22Rv1 (cell line): ENCODE results near the gene DAGLA.

Experiments
- CTCF ChIP-seq: fragments of 450-650 bp; IDR thresholded peaks from 2 replicates; pipeline ENCODE4 v1.5.1; 2017; ENCODE audit warnings: mild to moderate bottlenecking
- ZFX ChIP-seq: fragments of 450-650 bp; IDR thresholded peaks from 2 replicates; pipeline ENCODE4 v1.6.1; 2017; ENCODE audit warnings: antibody characterized with exemption, borderline replicate concordance

GRCh38 chr11:61693922-61694601, 13.9 kb downstream of the DAGLA start:
- TF ChIP-seq CTCF, result no peak
- no peak for TF ChIP-seq ZFX
